ENCODE measurements around the gene NEDD9. TPM values are rescaled to one million over a fixed set of nuclear protein-coding genes. Genes with fewer than 3 reads are reported as not detected.

The NEDD9 gene
- total RNA-seq, 1 donor from 2014 or later, result 10.3 TPM

GRCh38 chr6:11218102-11218442 is 14.4 kb downstream of the NEDD9 start:
- Mint-ChIP-seq H3K36me3 (ENCODE audit: unreplicated experiment) (peaks cover 8% of the 10 kb centered on the region), H3K4me1 (ENCODE audit: unreplicated experiment) (peaks cover 5% of the 10 kb centered on the region), H3K27me3 (ENCODE audit: unreplicated experiment) (no peaks in the 10 kb centered on the region), H3K4me3 (ENCODE audit: unreplicated experiment) (no peak overlapping the region), H3K27ac (ENCODE audit: unreplicated experiment) (no peak overlapping the region), H3K9me3 (ENCODE audit: unreplicated experiment) (no peaks in the 10 kb centered on the region)
- TF ChIP-seq CTCF (IDR thresholded peaks at IDR 0.05), result no peak
- no peak for DNase-seq (ENCODE audit: extremely low spot score, unreplicated experiment)

GRCh38 chr6:11217360-11218101 is 14.9 kb downstream of the NEDD9 start:
- Mint-ChIP-seq H3K27me3 (ENCODE audit: unreplicated experiment) (no peaks in the 10 kb centered on the region), H3K9me3 (ENCODE audit: unreplicated experiment) (no peaks in the 10 kb centered on the region), H3K4me1 (ENCODE audit: unreplicated experiment) (peaks cover 11% of the 10 kb centered on the region), H3K36me3 (ENCODE audit: unreplicated experiment) (peaks cover 9% of the 10 kb centered on the region), H3K27ac (ENCODE audit: unreplicated experiment) (no peak overlapping the region), H3K4me3 (ENCODE audit: unreplicated experiment) (no peak overlapping the region)
- no peak for TF ChIP-seq CTCF (IDR thresholded peaks at IDR 0.05)
- DNase-seq (ENCODE audit: extremely low spot score, unreplicated experiment), result no peak

GRCh38 chr6:11215773-11216172 is 16.7 kb downstream of the NEDD9 start:
- no peak overlapping the region for H3K4me3 Mint-ChIP-seq (ENCODE audit: unreplicated experiment)

GRCh38 chr6:11214901-11215300 is 17.6 kb downstream of the NEDD9 start:
- no peaks in the 10 kb centered on the region for H3K9me3 Mint-ChIP-seq (ENCODE audit: unreplicated experiment)
- peaks cover 8% of the 10 kb centered on the region for H3K36me3 Mint-ChIP-seq (ENCODE audit: unreplicated experiment)
- peaks cover 36% of the 10 kb centered on the region for H3K4me1 Mint-ChIP-seq (ENCODE audit: unreplicated experiment)
- H3K4me3 Mint-ChIP-seq (ENCODE audit: unreplicated experiment), result no peak overlapping the region
- TF ChIP-seq CTCF (IDR thresholded peaks at IDR 0.05), result no peak
- no peak overlapping the region for H3K27ac Mint-ChIP-seq (ENCODE audit: unreplicated experiment)
- no peak for DNase-seq (ENCODE audit: extremely low spot score, unreplicated experiment)
- no peaks in the 10 kb centered on the region for H3K27me3 Mint-ChIP-seq (ENCODE audit: unreplicated experiment)

More at GRCh38 chr6:11215773-11216172, 16.7 kb downstream of the NEDD9 start:
- peaks cover 9% of the 10 kb centered on the region for H3K36me3 Mint-ChIP-seq (ENCODE audit: unreplicated experiment)
- H3K4me1 Mint-ChIP-seq (ENCODE audit: unreplicated experiment), result peaks cover 28% of the 10 kb centered on the region
- H3K27me3 Mint-ChIP-seq (ENCODE audit: unreplicated experiment), result no peaks in the 10 kb centered on the region
- TF ChIP-seq CTCF (IDR thresholded peaks at IDR 0.05), result no peak
- no peak overlapping the region for H3K27ac Mint-ChIP-seq (ENCODE audit: unreplicated experiment)
- DNase-seq (ENCODE audit: extremely low spot score, unreplicated experiment), result no peak
- no peaks in the 10 kb centered on the region for H3K9me3 Mint-ChIP-seq (ENCODE audit: unreplicated experiment)

GRCh38 chr6:11214084-11214833 is 18.2 kb downstream of the NEDD9 start:
- Mint-ChIP-seq H3K27me3 (ENCODE audit: unreplicated experiment) (no peaks in the 10 kb centered on the region), H3K27ac (ENCODE audit: unreplicated experiment) (no peak overlapping the region), H3K36me3 (ENCODE audit: unreplicated experiment) (peaks cover 6% of the 10 kb centered on the region), H3K9me3 (ENCODE audit: unreplicated experiment) (no peaks in the 10 kb centered on the region), H3K4me1 (ENCODE audit: unreplicated experiment) (peaks cover 43% of the 10 kb centered on the region), H3K4me3 (ENCODE audit: unreplicated experiment) (no peak overlapping the region)
- DNase-seq (ENCODE audit: extremely low spot score, unreplicated experiment), result no peak
- TF ChIP-seq CTCF (IDR thresholded peaks at IDR 0.05), result no peak

All from osteocyte (in vitro differentiated cells).